Peyer's patch (tissue), 4 donors: ENCODE measurements around the gene CD8A. TPM values are rescaled to one million over a fixed set of nuclear protein-coding genes. Genes with fewer than 3 reads are reported as not detected.

Source experiments
- total RNA-seq, 4 donors: library from RNA; depleted of rRNA; stranded (reverse); fragments of >200 nt; gene quantifications; one replicate each; pipeline ENCODE4 v1.1.0, GENCODE V29; 2016

Gene CD8A
- total RNA-seq, 4 donors from 2014 or later: 3.4 to 8.9 (median 4.8) TPM

Other genes starting within 250 kb of the CD8A start
- gene CHMP3, start 227.5 kb downstream of the CD8A start, total RNA-seq: 100 to 1,000 TPM; 104 to 139 (median 122) TPM
- 100 to 1,000 TPM in 2 of 4 donors, 10 to 100 TPM in 2; 22.3 to 127 (median 102) TPM for gene RNF103, start 167.0 kb downstream of the CD8A start, total RNA-seq
- 10 to 100 TPM; 26.4 to 98.6 (median 49.6) TPM for gene RMND5A, start 70.6 kb downstream of the CD8A start, total RNA-seq
- 10 to 100 TPM in 3 of 4 donors, 1 to 10 TPM in 1; 3.8 to 30.5 (median 21.6) TPM for gene CD8B, start 71.0 kb upstream of the CD8A start, total RNA-seq
- gene RGPD1, start 151.2 kb upstream of the CD8A start, total RNA-seq: 10 to 100 TPM in 1 of 4 donors, 1 to 10 TPM in 3; 3.6 to 14.0 (median 5.4) TPM
- 10 to 100 TPM in 1 of 4 donors, 1 to 10 TPM in 3; 1.4 to 10.7 (median 8.2) TPM for gene PLGLB1, start 230.9 kb upstream of the CD8A start, total RNA-seq